ENCODE results near the gene ISY1. TPM values are rescaled to one million over a fixed set of nuclear protein-coding genes. Genes with fewer than 3 reads are reported as not detected.
"Not testable (repeated sequence)": the region's sequence is repeated elsewhere in the genome, so short reads cannot be mapped to it uniquely, and the experiment has no call there.

The ISY1 gene
- total RNA-seq, 1 donor from 2014 or later = 24.9 TPM

- no peak for ATAC-seq
Measured at GRCh38 chr3:129166579-129167332, 5.9 kb upstream of the ISY1 start.

DNA sequence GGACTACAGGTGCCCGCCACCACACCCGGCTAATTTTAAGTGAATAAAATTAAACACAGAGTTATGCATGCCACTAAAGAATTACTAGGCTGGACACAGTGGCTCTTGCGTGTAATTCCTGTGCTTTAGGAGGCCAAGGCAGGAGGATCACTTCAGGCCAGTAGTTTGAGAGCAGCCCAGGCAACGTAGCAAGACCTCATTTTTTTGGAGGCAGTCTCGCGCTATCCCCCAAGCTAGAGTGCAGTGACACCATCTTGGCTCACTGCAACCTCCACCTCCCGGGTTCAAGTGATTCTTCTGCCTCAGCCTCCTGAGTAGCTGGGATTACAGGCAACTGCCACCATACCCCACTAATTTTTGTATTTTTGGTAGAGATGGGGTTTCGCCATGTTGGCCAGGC, 4.7 kb upstream of the ISY1 start:
- ATAC-seq = not testable (repeated sequence)

DNA sequence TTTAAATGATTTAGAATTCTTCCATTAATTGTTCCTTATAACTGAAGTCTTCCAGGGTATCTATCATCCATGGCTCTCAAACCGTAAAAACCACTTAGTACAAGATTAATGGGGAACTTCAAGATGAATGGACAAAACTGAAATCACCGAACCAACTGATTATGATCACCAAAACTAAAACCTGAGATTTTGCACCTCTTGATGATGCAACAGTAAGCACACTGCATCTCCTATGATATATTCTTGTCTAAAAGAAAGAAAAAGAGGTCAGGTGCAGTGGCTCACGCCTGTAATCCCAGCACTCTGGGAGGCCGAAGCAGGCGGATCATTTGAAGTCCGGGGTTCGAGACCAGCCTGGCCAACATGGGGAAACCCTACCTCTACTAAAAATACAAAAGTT, 3.6 kb upstream of the ISY1 start:
- ATAC-seq = no peak

DNA sequence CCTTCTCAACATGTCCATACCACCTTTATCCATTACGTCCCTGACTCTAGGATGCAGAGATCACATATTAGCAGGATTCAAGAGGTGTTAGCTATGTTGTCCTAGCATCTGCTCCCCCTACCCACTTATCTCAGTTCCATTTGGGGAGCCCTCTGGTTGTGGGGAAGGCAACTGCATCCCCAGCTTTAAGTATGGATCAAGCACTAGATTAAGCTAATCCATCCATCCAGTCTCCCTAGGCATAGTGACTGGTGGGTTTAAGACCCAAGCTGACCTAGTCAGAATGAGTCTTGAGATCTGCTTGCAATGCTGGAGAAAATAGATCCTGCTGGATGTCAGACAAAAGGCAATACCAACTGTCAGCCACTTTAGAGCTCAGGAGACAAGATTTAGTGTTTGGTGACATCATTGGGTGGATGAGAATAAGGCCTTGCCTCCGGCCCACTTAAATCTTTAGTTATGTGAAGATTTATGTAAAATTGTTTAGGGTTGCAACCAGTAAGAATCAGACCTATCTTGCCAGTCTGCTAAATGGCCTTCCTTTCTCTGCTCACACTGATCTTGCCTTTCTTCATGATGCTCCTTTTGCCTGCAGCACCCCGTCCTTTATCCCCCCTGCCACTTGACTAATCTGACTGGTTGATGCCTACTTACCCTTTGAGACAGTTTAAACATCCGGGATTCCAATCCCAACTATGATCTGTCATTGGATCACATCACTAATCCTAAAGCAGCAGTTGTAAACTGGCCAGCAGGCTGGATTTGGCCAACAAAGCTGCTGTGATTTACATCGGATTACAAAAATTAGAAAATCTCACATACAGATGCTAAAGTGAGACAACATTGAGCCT, 2.1 kb upstream of the ISY1 start:
- no peak for ATAC-seq

- peak; percentile 26 for ATAC-seq
Measured at GRCh38 chr3:129161860-129162271, 1.0 kb upstream of the ISY1 start.

DNA sequence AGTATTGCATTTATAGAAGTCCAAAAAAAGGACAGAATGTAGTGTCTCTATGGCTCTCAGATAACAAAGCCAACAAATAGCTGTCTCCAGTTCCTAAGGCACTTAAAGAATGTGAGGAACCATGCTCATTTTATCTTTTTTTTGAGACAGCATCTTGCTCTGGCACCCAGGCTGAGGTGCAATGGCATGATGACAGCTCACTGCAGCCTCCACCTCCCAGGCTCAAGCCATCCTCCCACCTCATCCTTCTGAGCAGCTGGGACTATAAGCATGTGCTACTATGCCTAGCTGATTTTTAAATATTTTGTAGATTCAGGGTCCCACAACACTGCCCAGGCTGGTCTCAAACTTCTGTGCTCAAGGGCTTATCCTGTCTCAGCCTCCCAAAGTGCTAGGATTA, 16.1 kb downstream of the ISY1 start:
- no peak for ATAC-seq

GRCh38 chr3:129141011-129141410, 19.9 kb downstream of the ISY1 start:
- ATAC-seq = not testable (repeated sequence)

DNA sequence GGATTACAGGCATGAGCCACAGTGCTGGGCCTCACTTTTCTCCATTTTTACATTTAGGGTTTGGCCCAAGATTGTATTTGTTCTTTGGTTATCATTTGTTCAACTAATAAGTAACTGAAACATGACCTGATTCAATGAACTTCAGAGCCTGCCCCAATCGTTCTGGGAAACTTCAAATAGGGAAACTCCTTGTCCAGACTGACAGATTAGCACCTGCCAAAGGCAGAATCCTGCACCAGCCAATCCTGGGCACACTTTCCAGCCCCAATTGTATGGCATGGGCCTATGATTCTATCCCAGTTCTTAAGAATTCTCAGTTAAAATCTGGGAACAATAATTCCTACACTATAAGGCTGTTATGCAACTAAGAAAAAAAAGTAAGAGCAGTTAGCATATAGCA, 21.0 kb downstream of the ISY1 start:
- no peak for ATAC-seq

DNA sequence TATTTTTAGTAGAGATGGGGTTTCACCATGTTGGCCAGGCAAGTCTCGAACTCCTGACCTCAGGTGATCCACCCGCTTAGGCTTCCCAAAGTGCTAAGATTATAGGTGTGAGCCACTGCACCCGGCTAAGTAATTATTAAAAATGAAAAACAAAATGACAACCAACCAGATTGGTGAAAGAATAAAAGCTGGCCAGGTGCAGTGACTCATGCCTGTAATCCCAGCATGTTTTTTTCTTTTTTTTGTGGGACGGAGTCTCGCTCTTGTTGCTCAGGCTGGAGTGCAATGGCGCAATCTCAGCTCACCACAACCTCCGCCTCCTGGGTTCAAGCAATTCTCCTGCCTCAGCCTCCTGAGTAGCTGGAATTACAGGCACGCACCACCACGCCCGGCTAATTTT, 24.6 kb downstream of the ISY1 start:
- ATAC-seq = peak; percentile 50

GRCh38 chr3:129132097-129132866, 28.6 kb downstream of the ISY1 start:
- ATAC-seq = no peak

DNA sequence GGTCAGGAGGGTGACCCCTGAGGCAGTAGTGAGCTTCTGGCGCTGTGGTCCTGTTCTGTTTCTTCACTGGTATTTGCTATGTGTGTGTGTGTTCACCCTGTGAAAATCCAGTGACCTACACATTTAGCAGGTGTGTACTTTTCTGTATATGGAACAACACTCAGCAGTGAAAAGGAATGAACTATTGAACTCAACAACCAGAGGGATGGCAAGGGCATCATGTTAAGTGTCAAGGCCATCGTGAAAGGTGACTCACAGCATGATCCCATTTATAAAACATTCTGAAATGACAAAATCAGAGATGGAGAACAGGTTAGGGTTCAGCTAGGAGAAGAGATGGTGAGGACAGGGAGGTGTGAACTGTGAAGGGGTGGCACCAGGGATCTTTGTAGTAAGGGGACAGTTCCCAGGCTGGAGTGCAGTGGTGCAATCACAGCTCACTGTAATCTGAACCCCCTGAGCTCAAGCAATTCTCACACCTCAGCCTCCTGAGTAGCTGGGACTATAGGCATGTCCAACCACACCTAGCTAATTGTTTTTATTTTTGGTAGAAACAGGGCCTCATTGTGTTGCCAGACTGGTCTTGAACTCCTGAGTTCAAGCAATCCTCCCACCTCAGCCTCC, 29.3 kb downstream of the ISY1 start:
- no peak for ATAC-seq

GRCh38 chr3:129130291-129130813, 30.5 kb downstream of the ISY1 start:
- ATAC-seq = no peak

DNA sequence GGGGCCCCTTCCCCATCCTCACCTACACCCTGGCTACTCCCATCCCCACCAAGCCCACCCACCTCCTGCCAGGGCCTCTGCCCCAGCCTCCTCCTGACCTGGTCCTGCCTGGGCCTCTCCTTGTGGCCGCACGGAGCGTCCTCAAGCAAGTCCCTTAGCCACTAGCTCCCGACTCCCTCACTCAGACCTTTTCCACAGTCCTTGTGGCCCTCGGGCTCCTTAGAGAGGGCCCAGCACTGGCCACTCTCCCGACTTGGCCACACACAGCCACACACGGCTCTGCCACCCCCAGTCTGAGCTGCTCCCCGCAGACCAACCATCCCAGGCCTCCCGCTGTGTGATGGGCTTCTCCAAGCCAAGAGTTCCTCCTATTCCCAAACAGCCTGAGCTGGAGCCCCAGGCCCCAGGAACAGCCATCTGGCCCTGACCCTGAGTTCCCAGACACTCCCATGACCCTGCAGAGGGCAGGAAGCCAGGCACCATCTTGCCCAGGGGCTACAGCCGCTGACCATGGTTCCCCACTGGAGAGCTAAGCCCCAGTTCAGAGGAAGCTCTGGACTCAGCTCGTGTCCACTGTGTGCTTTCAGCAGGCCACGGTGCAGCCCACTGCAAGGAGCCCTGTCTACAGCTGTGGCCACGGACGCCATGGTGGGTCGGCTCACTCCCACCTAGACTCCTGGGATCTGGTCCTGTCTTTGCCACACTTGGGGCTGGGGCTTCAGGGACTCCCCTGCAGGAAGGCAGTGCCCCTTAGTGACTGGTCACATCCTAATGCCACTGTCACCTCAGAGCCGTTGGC, 32.3 kb downstream of the ISY1 start:
- ATAC-seq = no peak

DNA sequence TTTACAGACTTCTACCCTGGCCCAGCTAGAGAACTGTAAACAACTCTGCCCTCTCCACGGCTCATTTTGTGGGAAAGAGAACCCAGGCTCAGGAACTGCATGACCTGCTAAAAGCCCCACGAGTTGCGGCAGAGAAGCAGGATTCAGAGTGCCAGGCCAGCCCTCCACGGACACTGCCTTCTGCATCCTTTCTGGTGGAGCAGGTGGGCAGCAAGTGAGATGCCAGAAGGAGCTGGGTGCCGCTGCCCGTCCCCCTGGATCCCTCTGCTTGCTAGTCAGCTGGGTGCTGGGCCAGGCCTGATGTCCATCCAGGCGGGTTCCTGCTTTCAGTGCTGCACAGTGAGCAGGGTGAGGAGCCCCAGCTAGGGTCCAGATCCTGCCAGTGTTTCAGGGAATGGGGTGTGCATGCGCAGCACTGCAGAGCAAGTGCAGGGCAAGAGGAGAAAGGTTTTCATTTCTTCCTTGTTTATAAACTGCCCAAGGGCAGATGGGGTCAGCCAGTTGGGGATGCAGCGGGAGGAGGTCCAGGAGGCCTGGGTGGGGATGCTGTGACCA, 34.1 kb downstream of the ISY1 start:
- ATAC-seq = no peak

DNA sequence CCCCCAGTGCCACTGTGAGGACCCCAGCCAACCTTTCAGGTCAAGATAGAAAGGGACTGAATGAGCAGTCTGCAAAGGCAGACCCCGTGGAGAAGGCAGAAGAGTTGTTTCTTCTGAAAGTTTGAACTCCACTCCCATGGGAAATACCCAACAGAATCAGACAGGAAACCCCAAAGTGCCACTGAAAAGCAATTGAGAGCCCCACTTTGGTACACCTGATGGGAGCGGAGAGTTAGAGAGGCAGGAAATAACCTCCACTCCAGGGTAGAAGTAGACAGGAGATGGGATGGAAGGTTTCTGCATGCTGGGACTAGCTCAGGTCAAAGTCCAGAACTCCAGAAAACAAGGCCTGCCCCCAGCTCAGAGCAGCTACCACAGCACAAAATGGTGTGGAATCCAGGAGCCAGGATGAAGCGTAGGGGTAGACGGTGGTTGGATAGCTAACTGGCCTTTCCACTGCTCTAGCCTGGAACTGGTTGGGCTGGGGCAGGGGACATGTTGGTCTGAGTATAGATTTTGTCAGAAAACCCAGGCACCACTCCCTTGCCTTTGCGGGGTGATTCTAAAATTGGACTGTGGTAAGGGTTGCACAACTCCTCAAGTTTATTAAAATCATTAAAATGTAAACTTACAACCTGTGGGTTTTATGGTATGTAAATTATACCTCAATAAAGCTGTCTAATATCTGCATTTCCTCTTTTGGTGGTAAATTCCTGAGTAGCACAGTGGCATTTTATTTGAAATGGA, 37.4 kb downstream of the ISY1 start:
- ATAC-seq = no peak

- no peak for ATAC-seq
Measured at GRCh38 chr3:129122412-129123011, 38.4 kb downstream of the ISY1 start.

- ATAC-seq = peak; percentile 83
Measured at GRCh38 chr3:129121792-129122411, 39.0 kb downstream of the ISY1 start, which contains the start of gene RAB43. Gene RAB43 (minus strand): TSS chr3:129121804. CDS start chr3:129121489, 315 bp downstream.

DNA sequence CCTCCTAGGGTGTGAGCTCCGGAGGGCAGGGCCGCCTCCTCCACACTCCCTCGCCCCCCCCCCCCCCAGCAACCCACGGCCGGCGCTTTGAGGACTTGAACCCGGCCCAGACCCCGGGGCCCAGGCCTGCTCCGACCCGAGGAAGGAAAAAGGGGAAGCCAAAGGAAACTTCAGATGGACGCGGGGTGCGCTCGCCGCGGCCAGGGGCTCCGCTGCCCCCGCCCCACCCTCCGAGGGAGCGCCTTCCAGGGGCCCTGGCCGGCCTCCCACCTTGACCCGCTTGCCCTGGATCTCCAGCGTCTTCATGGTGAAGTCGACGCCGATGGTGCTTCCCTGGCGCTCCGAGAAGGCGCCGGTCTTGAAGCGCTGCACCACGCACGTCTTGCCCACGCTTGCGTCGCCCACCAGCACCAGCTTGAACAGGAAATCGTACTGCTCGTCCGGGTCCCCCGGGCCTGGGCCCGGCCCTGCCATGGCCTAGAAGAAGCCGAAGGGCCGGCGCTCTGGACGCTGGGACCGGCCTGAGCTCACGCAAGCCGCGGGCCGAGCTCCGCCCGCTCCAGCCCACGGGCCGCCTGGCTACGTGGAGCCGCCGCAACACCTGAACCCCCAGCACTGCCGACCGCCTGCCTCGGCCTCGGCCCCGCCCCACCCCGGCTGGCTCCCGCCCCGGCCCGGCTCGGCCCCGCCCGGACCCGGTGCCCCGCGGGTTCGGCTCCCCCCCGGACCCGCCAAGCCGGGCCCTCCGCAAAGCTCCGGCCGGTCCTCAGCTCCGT, 39.7 kb downstream of the ISY1 start:
- peak; percentile 8 for ATAC-seq

Measured in esophagus mucosa (tissue), 1 donor.